DND-41 (cell line): ENCODE results near the gene FYB1.

ENCODE experiments used
- ATAC-seq: fragments of 200-7000 bp; cut with Tn5 transposase; 3 replicates; pipeline ENCODE4 v1.9.1; 2021; ENCODE audit warnings: low read depth; ENCODE audit not compliant: insufficient read depth
- DNase-seq: peaks from one replicate; pipeline ENCODE4 v3.0.0-alpha.2; 2020
- H2AFZ ChIP-seq: 2 replicates; pipeline ENCODE4 v1.6.0; 2012; ENCODE audit warnings: low read depth, low read length
- H3K27ac ChIP-seq: 2 replicates; pipeline ENCODE4 v1.5.1; 2012; ENCODE audit warnings: low read length, inconsistent platforms
- H3K27me3 ChIP-seq: fragments of 200-600 bp; sonication (generic); 2 replicates; pipeline ENCODE4 v1.6.0; 2012; ENCODE audit warnings: low read length, mild to moderate bottlenecking, inconsistent platforms; ENCODE audit not compliant: insufficient read depth, poor library complexity
- H3K36me3 ChIP-seq: 2 replicates; pipeline ENCODE4 v1.5.1; 2012; ENCODE audit warnings: low read length, inconsistent platforms; ENCODE audit not compliant: insufficient read depth
- H3K4me1 ChIP-seq: 2 replicates; pipeline ENCODE4 v1.5.1; 2012; ENCODE audit warnings: mild to moderate bottlenecking, low read length; ENCODE audit not compliant: insufficient read depth
- H3K4me2 ChIP-seq: 2 replicates; pipeline ENCODE4 v1.6.0; 2012; ENCODE audit warnings: mild to moderate bottlenecking, moderate library complexity, low read length, inconsistent platforms; ENCODE audit not compliant: insufficient read depth
- H3K4me3 ChIP-seq, 2 experiments: fragments of 200-600 bp in 1 of 2; shearing (Covaris generic) in 1 of 2; 2 replicates each; pipeline ENCODE4 v1.5.1; 2012 to 2016; ENCODE audit warnings: inconsistent platforms in 2 of 2, low read length in 2 of 2, mild to moderate bottlenecking in 2 of 2, low read depth in 1 of 2, moderate library complexity in 1 of 2
- H3K79me2 ChIP-seq: 2 replicates; pipeline ENCODE4 v1.6.0; 2012; ENCODE audit warnings: low read length, inconsistent platforms; ENCODE audit not compliant: insufficient read depth
- H3K9ac ChIP-seq: 2 replicates; pipeline ENCODE4 v1.6.0; 2012; ENCODE audit warnings: low read depth, mild to moderate bottlenecking, inconsistent platforms, low read length, moderate library complexity
- H3K9me3 ChIP-seq: 2 replicates; pipeline ENCODE4 v1.5.1; 2012; ENCODE audit warnings: low read length, moderate library complexity, mild to moderate bottlenecking, inconsistent platforms; ENCODE audit not compliant: insufficient read depth, severe bottlenecking
- H4K20me1 ChIP-seq: 2 replicates; pipeline ENCODE4 v1.6.0; 2012; ENCODE audit warnings: low read length; ENCODE audit not compliant: insufficient read depth
- CTCF ChIP-seq: IDR thresholded peaks from 2 replicates; pipeline ENCODE4 v1.5.1; 2012; ENCODE audit warnings: borderline replicate concordance, low read length, moderate library complexity, mild to moderate bottlenecking; ENCODE audit not compliant: poor library complexity, severe bottlenecking; ENCODE audit errors: extremely low read depth
- EZH2 ChIP-seq: IDR thresholded peaks from 3 replicates; pipeline ENCODE4 v1.6.1; 2012; ENCODE audit warnings: borderline replicate concordance, low read depth, mild to moderate bottlenecking, moderate library complexity, low read length, inconsistent platforms; ENCODE audit not compliant: severe bottlenecking

The FYB1 gene

GRCh38 chr5:39113354-39113953 is 105.9 kb downstream of the FYB1 start:
- H3K9me3 ChIP-seq, result no peaks in the 10 kb centered on the region
- ATAC-seq (no peak), DNase-seq (no peak)
- H3K4me3 ChIP-seq, result no peak overlapping the region
- H2AFZ ChIP-seq, result no peak overlapping the region
- H3K9ac ChIP-seq, result no peak overlapping the region
- H3K4me2 ChIP-seq, result no peak overlapping the region
- TF ChIP-seq EZH2, result no peak
- no peak for TF ChIP-seq CTCF
- H4K20me1 ChIP-seq, result no peaks in the 10 kb centered on the region
- H3K27me3 ChIP-seq, result no peaks in the 10 kb centered on the region
- H3K79me2 ChIP-seq, result no peaks in the 10 kb centered on the region
- H3K27ac ChIP-seq, result no peak overlapping the region
- H3K36me3 ChIP-seq, result no peaks in the 10 kb centered on the region
- H3K4me1 ChIP-seq, result no peaks in the 10 kb centered on the region

GRCh38 chr5:39109606-39110005 is 109.8 kb downstream of the FYB1 start:
- H3K36me3 ChIP-seq, result no peaks in the 10 kb centered on the region
- no peak for DNase-seq
- no peak overlapping the region for H3K27ac ChIP-seq
- no peak overlapping the region for H3K9ac ChIP-seq
- no peaks in the 10 kb centered on the region for H4K20me1 ChIP-seq
- H3K9me3 ChIP-seq, result no peaks in the 10 kb centered on the region
- no peak overlapping the region for H3K4me3 ChIP-seq
- H3K4me2 ChIP-seq, result no peak overlapping the region
- TF ChIP-seq EZH2 (no peak), CTCF (no peak)
- H2AFZ ChIP-seq, result no peak overlapping the region
- ATAC-seq, result no peak
- no peaks in the 10 kb centered on the region for H3K79me2 ChIP-seq
- H3K27me3 ChIP-seq, result no peaks in the 10 kb centered on the region
- no peaks in the 10 kb centered on the region for H3K4me1 ChIP-seq

- ATAC-seq (no peak), DNase-seq (no peak)
- no peak overlapping the region for H3K4me3 ChIP-seq
- H3K36me3 ChIP-seq, result no peaks in the 10 kb centered on the region
- H3K4me1 ChIP-seq, result no peaks in the 10 kb centered on the region
- H3K27ac ChIP-seq, result no peak overlapping the region
- no peaks in the 10 kb centered on the region for H4K20me1 ChIP-seq
- no peak overlapping the region for H3K9ac ChIP-seq
- no peaks in the 10 kb centered on the region for H3K27me3 ChIP-seq
- no peaks in the 10 kb centered on the region for H3K79me2 ChIP-seq
- TF ChIP-seq CTCF (no peak), EZH2 (no peak)
- no peaks in the 10 kb centered on the region for H3K9me3 ChIP-seq
- H2AFZ ChIP-seq, result no peak overlapping the region
- no peak overlapping the region for H3K4me2 ChIP-seq
These were observed 110.4 kb downstream of the FYB1 start for GRCh38 chr5:39108987-39109386.

- no peaks in the 10 kb centered on the region for H3K9me3 ChIP-seq
- ATAC-seq (no peak), DNase-seq (no peak)
- no peak overlapping the region for H3K27ac ChIP-seq
- H2AFZ ChIP-seq, result no peak overlapping the region
- TF ChIP-seq EZH2 (no peak), CTCF (no peak)
- no peaks in the 10 kb centered on the region for H3K36me3 ChIP-seq
- no peak overlapping the region for H3K9ac ChIP-seq
- no peak overlapping the region for H3K4me3 ChIP-seq
- no peaks in the 10 kb centered on the region for H3K4me1 ChIP-seq
- no peaks in the 10 kb centered on the region for H3K27me3 ChIP-seq
- no peaks in the 10 kb centered on the region for H4K20me1 ChIP-seq
- H3K79me2 ChIP-seq, result no peaks in the 10 kb centered on the region
- H3K4me2 ChIP-seq, result no peak overlapping the region
These were observed 112.0 kb downstream of the FYB1 start for GRCh38 chr5:39107350-39107749.
